WTC11 (cell line): Measurements from ENCODE around the gene CPAMD8. TPM values are rescaled to one million over a fixed set of nuclear protein-coding genes. Genes with fewer than 3 reads are reported as not detected.

Source experiments
- ATAC-seq: fragments of 200-7000 bp; cut with Tn5 transposase; 2 replicates; pipeline ENCODE4 v1.10.0; 2021; ENCODE audit warnings: mild to moderate bottlenecking, moderate library complexity
- CTCF ChIA-PET: fragments of 300-600 bp; sonication (Branson Sonifier 250); formaldehyde crosslinking; loops from one replicate; lab custom pipeline; 2021; ENCODE audit warnings: antibody characterized with exemption; lab: Charles Lee
- POLR2A ChIA-PET: fragments of 350-600 bp; sonication (Branson Sonifier 250); formaldehyde crosslinking; loops from one replicate; lab custom pipeline; 2021; ENCODE audit warnings: antibody characterized with exemption; lab: Charles Lee
- DNase-seq: peaks from one replicate; pipeline ENCODE4 v3.0.0; 2021; ENCODE audit warnings: low spot score
- H3K27ac Mint-ChIP-seq: 2 replicates; pipeline ENCODE4 v1.8.0; 2021; ENCODE audit warnings: mixed read lengths
- H3K27me3 Mint-ChIP-seq: 2 replicates; pipeline ENCODE4 v1.8.0; 2021; ENCODE audit warnings: low read depth, mild to moderate bottlenecking, moderate library complexity, mixed read lengths
- H3K36me3 Mint-ChIP-seq: 2 replicates; pipeline ENCODE4 v1.8.0; 2021; ENCODE audit warnings: mixed read lengths
- H3K4me1 Mint-ChIP-seq: 2 replicates; pipeline ENCODE4 v1.8.0; 2022; ENCODE audit warnings: mixed read lengths
- H3K4me3 Mint-ChIP-seq: 2 replicates; pipeline ENCODE4 v1.8.0; 2021; ENCODE audit warnings: mild to moderate bottlenecking, moderate library complexity, mixed read lengths
- H3K9me3 Mint-ChIP-seq: 2 replicates; pipeline ENCODE4 v1.8.0; 2021; ENCODE audit warnings: mixed read lengths
- ESRRA ChIP-seq: sonication (generic); formaldehyde crosslinking; IDR thresholded peaks from 2 replicates; pipeline ENCODE4 v1.8.1; 2022; ENCODE audit warnings: mild to moderate bottlenecking, missing genetic modification reagents, borderline replicate concordance
- GTF2I ChIP-seq: fragments of 250-450 bp; sonication (Bioruptor Pico); conservative IDR thresholded peaks from 2 replicates; pipeline ENCODE4 v1.4.0; 2021; ENCODE audit warnings: mild to moderate bottlenecking
- KAT7 ChIP-seq: sonication (generic); formaldehyde crosslinking; IDR thresholded peaks from 2 replicates; pipeline ENCODE4 v1.8.1; 2023; ENCODE audit warnings: missing genetic modification reagents, mild to moderate bottlenecking, borderline replicate concordance
- MXD4 ChIP-seq: fragments of 250-450 bp; sonication (Bioruptor Pico); IDR thresholded peaks from 2 replicates; pipeline ENCODE4 v1.8.0; 2021; ENCODE audit warnings: mild to moderate bottlenecking, moderate library complexity, borderline replicate concordance
- SP1 ChIP-seq: sonication (generic); formaldehyde crosslinking; conservative IDR thresholded peaks from 2 replicates; pipeline ENCODE4 v1.8.1; 2022; ENCODE audit warnings: missing genetic modification reagents
- TCF7 ChIP-seq: sonication (generic); formaldehyde crosslinking; IDR thresholded peaks from 2 replicates; pipeline ENCODE4 v1.8.0; 2022; ENCODE audit warnings: mild to moderate bottlenecking, low read depth, missing genetic modification reagents, moderate library complexity
- ZBTB21 ChIP-seq: sonication (generic); formaldehyde crosslinking; IDR thresholded peaks from 2 replicates; pipeline ENCODE4 v1.8.1; 2023; ENCODE audit warnings: mild to moderate bottlenecking, missing genetic modification reagents, borderline replicate concordance
- ZNF121 ChIP-seq: sonication (generic); formaldehyde crosslinking; IDR thresholded peaks from 2 replicates; pipeline ENCODE4 v1.8.0; 2023; ENCODE audit warnings: missing genetic modification reagents
- ZNF396 ChIP-seq: fragments of 250-450 bp; sonication (Bioruptor Pico); IDR thresholded peaks from 2 replicates; pipeline ENCODE4 v1.8.0; 2021; ENCODE audit warnings: mild to moderate bottlenecking, moderate library complexity, borderline replicate concordance
- total RNA-seq: library from RNA; stranded (reverse); gene quantifications from 3 replicates; pipeline ENCODE4 v1.2.3, GENCODE V29; 2021
- TF ChIP-seq, protein P1 (sequence below): fragments of 250-450 bp; sonication (Bioruptor Pico); IDR thresholded peaks from 2 replicates; pipeline ENCODE4 v1.9.0; 2021; ENCODE audit warnings: mild to moderate bottlenecking
- TF ChIP-seq, protein P2 (sequence below): sonication (generic); formaldehyde crosslinking; IDR thresholded peaks from 2 replicates; pipeline ENCODE4 v1.8.0; 2022; ENCODE audit warnings: missing genetic modification reagents
- TF ChIP-seq, protein P3 (sequence below): sonication (generic); formaldehyde crosslinking; IDR thresholded peaks from 2 replicates; pipeline ENCODE4 v1.8.0; 2023; ENCODE audit warnings: missing genetic modification reagents
- TF ChIP-seq, protein P4 (sequence below): fragments of 250-450 bp; sonication (Bioruptor Pico); conservative IDR thresholded peaks from 2 replicates; pipeline ENCODE4 v1.9.0; 2021; ENCODE audit warnings: mild to moderate bottlenecking
- TF ChIP-seq, protein P5 (sequence below): sonication (generic); formaldehyde crosslinking; IDR thresholded peaks from 2 replicates; pipeline ENCODE4 v1.8.1; 2023; ENCODE audit warnings: mild to moderate bottlenecking, missing genetic modification reagents, moderate library complexity
- TF ChIP-seq, protein P6 (sequence below): sonication (generic); formaldehyde crosslinking; IDR thresholded peaks from 2 replicates; pipeline ENCODE4 v1.8.1; 2023; ENCODE audit warnings: mild to moderate bottlenecking, missing genetic modification reagents, moderate library complexity
- TF ChIP-seq, protein P7 (sequence below): fragments of 200-600 bp; IDR thresholded peaks from 2 replicates; pipeline ENCODE4 v1.8.0; 2022; ENCODE audit warnings: antibody characterized with exemption

Gene CPAMD8
- total RNA-seq, 1 experiment from 2014 or later = 6.9 TPM

DNA sequence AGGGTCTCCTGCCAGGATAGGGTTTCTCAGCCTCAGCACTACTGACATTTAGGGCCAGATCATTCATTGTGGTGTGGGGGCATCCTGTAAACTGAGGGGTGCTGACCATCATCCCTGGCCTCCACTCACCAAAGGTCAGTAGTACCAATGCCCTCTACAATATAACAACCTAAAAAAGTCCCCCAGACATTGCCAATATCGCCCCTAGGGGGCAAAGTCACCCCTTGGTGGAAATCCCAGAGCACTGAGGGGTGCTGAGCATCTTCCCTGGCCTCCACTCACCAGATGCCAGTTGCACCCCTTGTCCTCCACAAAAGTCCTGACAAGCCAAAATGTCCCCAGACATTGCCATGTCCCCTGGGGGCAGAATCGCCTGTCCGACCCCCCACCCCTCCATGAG is 21.6 kb downstream of the CPAMD8 start:
- ChIA-PET CTCF (no interaction called here), POLR2A (no interaction called here)

DNA sequence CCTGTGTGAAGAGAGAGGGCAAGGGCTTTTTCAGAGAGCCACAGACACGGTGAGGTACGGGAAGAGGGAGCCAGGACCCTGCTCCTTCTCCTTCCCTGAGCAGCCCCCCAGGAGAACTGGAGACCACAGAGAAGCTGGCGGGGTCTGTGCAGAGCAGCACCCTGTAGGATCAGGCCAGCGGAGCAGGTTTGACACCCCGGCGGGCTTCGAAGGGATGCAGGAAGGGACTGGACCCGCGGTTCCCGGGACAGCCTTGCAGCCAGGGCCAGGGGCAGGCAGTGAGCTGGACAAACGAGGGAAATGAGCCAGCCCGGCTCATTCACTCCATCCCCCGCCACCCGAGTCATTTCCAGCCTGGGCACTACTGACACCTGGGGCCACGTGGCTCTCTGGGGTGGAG is 22.2 kb downstream of the CPAMD8 start:
- H3K4me1 Mint-ChIP-seq = peaks cover 3% of the 10 kb centered on the region
- H3K4me3 Mint-ChIP-seq = no peak overlapping the region
- ChIA-PET POLR2A (no interaction called here), CTCF (no interaction called here)
- no peaks in the 10 kb centered on the region for H3K27me3 Mint-ChIP-seq
- DNase-seq (no peak), ATAC-seq (no peak)
- peaks cover 8% of the 10 kb centered on the region; the same call in 1 of the 2 replicates for H3K36me3 Mint-ChIP-seq
- H3K9me3 Mint-ChIP-seq = no peaks in the 10 kb centered on the region
- no peak for TF ChIP-seq MXD4 (CRISPR knock-in tag)
- TF ChIP-seq KAT7 = no peak
- TF ChIP-seq ZBTB21 (CRISPR knock-in tag) = no peak
- TF ChIP-seq, protein P1, sequence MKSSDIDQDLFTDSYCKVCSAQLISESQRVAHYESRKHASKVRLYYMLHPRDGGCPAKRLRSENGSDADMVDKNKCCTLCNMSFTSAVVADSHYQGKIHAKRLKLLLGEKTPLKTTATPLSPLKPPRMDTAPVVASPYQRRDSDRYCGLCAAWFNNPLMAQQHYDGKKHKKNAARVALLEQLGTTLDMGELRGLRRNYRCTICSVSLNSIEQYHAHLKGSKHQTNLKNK (CRISPR knock-in tag) = no peak
- no peak for TF ChIP-seq ZNF396 (CRISPR knock-in tag)
- TF ChIP-seq GTF2I (CRISPR knock-in tag) = no peak
- TF ChIP-seq ESRRA (CRISPR knock-in tag) = no peak
- TF ChIP-seq TCF7 (CRISPR knock-in tag) = no peak
- TF ChIP-seq, protein P2, sequence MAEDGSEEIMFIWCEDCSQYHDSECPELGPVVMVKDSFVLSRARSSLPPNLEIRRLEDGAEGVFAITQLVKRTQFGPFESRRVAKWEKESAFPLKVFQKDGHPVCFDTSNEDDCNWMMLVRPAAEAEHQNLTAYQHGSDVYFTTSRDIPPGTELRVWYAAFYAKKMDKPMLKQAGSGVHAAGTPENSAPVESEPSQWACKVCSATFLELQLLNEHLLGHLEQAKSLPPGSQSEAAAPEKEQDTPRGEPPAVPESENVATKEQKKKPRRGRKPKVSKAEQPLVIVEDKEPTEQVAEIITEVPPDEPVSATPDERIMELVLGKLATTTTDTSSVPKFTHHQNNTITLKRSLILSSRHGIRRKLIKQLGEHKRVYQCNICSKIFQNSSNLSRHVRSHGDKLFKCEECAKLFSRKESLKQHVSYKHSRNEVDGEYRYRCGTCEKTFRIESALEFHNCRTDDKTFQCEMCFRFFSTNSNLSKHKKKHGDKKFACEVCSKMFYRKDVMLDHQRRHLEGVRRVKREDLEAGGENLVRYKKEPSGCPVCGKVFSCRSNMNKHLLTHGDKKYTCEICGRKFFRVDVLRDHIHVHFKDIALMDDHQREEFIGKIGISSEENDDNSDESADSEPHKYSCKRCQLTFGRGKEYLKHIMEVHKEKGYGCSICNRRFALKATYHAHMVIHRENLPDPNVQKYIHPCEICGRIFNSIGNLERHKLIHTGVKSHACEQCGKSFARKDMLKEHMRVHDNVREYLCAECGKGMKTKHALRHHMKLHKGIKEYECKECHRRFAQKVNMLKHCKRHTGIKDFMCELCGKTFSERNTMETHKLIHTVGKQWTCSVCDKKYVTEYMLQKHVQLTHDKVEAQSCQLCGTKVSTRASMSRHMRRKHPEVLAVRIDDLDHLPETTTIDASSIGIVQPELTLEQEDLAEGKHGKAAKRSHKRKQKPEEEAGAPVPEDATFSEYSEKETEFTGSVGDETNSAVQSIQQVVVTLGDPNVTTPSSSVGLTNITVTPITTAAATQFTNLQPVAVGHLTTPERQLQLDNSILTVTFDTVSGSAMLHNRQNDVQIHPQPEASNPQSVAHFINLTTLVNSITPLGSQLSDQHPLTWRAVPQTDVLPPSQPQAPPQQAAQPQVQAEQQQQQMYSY (CRISPR knock-in tag) = no peak
- no peak for TF ChIP-seq SP1 (CRISPR knock-in tag)
- TF ChIP-seq, protein P3, sequence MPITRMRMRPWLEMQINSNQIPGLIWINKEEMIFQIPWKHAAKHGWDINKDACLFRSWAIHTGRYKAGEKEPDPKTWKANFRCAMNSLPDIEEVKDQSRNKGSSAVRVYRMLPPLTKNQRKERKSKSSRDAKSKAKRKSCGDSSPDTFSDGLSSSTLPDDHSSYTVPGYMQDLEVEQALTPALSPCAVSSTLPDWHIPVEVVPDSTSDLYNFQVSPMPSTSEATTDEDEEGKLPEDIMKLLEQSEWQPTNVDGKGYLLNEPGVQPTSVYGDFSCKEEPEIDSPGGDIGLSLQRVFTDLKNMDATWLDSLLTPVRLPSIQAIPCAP = no peak
- TF ChIP-seq, protein P4, sequence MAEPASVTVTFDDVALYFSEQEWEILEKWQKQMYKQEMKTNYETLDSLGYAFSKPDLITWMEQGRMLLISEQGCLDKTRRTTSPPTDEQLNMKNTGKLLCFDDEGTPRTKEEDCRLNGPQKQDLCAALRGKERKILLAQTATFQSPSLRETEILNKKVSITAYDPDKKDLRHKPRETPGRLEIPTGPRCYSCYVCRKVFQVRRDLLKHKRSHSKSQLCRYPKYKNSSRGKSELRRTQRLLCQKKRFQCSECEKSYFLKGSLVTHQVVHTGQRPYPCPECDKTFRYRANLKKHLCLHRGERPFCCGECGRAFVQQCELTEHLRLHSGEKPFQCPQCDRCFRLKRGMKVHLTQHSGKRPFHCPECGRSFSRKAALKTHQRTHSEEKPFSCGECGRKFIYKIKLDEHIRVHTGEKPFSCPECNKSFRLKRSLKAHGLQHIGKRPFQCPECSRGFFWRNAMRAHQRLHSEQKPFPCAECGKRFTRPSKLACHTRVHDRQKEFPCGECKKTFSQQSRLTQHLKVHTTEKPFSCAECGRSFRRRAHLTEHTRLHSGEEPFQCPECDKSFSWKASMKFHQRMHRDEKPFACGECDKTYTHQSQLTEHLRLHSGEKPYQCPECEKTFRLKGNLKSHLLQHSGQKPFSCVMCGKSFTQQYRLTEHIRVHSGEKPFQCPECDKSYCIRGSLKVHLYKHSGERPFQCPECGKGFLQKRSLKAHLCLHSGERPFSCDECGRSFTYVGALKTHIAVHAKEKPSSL = no peak
- H3K27ac Mint-ChIP-seq = no peak overlapping the region

More for the DNA sequence above, 21.6 kb downstream of the CPAMD8 start:
- Mint-ChIP-seq H3K4me3 (no peak overlapping the region), H3K27ac (no peak overlapping the region), H3K27me3 (no peaks in the 10 kb centered on the region), H3K4me1 (peaks cover 3% of the 10 kb centered on the region), H3K36me3 (peaks cover 6% of the 10 kb centered on the region; the same call in 1 of the 2 replicates), H3K9me3 (0 out of 2 replicates have a peak, but pooled peaks cover 4% of the 10 kb centered on the region)
- TF ChIP-seq, protein P5, sequence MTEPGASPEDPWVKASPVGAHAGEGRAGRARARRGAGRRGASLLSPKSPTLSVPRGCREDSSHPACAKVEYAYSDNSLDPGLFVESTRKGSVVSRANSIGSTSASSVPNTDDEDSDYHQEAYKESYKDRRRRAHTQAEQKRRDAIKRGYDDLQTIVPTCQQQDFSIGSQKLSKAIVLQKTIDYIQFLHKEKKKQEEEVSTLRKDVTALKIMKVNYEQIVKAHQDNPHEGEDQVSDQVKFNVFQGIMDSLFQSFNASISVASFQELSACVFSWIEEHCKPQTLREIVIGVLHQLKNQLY (CRISPR knock-in tag) = no peak
- TF ChIP-seq, protein P6, sequence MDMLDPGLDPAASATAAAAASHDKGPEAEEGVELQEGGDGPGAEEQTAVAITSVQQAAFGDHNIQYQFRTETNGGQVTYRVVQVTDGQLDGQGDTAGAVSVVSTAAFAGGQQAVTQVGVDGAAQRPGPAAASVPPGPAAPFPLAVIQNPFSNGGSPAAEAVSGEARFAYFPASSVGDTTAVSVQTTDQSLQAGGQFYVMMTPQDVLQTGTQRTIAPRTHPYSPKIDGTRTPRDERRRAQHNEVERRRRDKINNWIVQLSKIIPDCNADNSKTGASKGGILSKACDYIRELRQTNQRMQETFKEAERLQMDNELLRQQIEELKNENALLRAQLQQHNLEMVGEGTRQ = no peak
- TF ChIP-seq, protein P7, sequence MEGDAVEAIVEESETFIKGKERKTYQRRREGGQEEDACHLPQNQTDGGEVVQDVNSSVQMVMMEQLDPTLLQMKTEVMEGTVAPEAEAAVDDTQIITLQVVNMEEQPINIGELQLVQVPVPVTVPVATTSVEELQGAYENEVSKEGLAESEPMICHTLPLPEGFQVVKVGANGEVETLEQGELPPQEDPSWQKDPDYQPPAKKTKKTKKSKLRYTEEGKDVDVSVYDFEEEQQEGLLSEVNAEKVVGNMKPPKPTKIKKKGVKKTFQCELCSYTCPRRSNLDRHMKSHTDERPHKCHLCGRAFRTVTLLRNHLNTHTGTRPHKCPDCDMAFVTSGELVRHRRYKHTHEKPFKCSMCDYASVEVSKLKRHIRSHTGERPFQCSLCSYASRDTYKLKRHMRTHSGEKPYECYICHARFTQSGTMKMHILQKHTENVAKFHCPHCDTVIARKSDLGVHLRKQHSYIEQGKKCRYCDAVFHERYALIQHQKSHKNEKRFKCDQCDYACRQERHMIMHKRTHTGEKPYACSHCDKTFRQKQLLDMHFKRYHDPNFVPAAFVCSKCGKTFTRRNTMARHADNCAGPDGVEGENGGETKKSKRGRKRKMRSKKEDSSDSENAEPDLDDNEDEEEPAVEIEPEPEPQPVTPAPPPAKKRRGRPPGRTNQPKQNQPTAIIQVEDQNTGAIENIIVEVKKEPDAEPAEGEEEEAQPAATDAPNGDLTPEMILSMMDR = peak; percentile 30; the same call in 1 of the 2 replicates
- TF ChIP-seq ZNF121 (CRISPR knock-in tag) = no peak
- DNase-seq = no peak
- ATAC-seq = peak; percentile 47; the same call in 1 of the 2 replicates
